IMR-90 (cell line): ENCODE results near the gene KLHL20. TPM values are rescaled to one million over a fixed set of nuclear protein-coding genes. Genes with fewer than 3 reads are reported as not detected.

Experiments used
- ATAC-seq: fragments of 200-7000 bp; cut with Tn5 transposase; 2 replicates; pipeline ENCODE4 v1.9.1; 2020; ENCODE audit warnings: low read depth, mild to moderate bottlenecking, moderate library complexity
- BruUV-seq: library from RNA; stranded (reverse); fragments of 400-500 nt; replicated peaks from 2 replicates; lab custom pipeline; 2021; lab: Mats Ljungman, UMichigan
- CTCF ChIA-PET: fragments of 300-600 bp; formaldehyde crosslinking; extraction: SDS; loops from one replicate; lab custom pipeline; 2021; ENCODE audit warnings: antibody characterized with exemption; lab: Yijun Ruan, JAX
- POLR2A ChIA-PET: fragments of 300-600 bp; sonication (Branson Sonifier 250); formaldehyde crosslinking; loops from one replicate; lab custom pipeline; 2022; ENCODE audit warnings: antibody characterized with exemption; ENCODE audit not compliant: unreplicated experiment; lab: Charles Lee
- DNase-seq: peaks from one replicate; pipeline ENCODE4 v3.0.0; 2013
- H2AFZ ChIP-seq: replicated peaks from 2 replicates; pipeline ENCODE3; 2013; ENCODE audit warnings: low read length, mild to moderate bottlenecking; ENCODE audit not compliant: poor library complexity
- H2AK5ac ChIP-seq: 2 replicates; pipeline ENCODE4 v1.6.1; 2013; ENCODE audit warnings: low read depth, low read length, inconsistent platforms
- H2AK9ac ChIP-seq: replicated peaks from 2 replicates; pipeline ENCODE3; 2013; ENCODE audit warnings: mild to moderate bottlenecking, low read depth, low read length, moderate library complexity; ENCODE audit not compliant: poor library complexity
- H2BK120ac ChIP-seq: 2 replicates; pipeline ENCODE4 v1.6.1; 2013; ENCODE audit warnings: low read depth, low read length, inconsistent platforms
- H2BK15ac ChIP-seq: 3 replicates; pipeline ENCODE4 v1.6.1; 2013; ENCODE audit warnings: low read depth, low read length, inconsistent platforms
- H2BK20ac ChIP-seq: 2 replicates; pipeline ENCODE4 v1.6.1; 2013; ENCODE audit warnings: low read depth, mild to moderate bottlenecking, inconsistent platforms, low read length, moderate library complexity
- H2BK5ac ChIP-seq: 2 replicates; pipeline ENCODE4 v1.6.1; 2013; ENCODE audit warnings: mild to moderate bottlenecking, low read depth, low read length, inconsistent platforms; ENCODE audit not compliant: poor library complexity, severe bottlenecking
- H3K14ac ChIP-seq: replicated peaks from 2 replicates; pipeline ENCODE4 v1.6.1; 2013; ENCODE audit warnings: low read depth, low read length, inconsistent platforms
- H3K18ac ChIP-seq: 2 replicates; pipeline ENCODE4 v1.6.1; 2013; ENCODE audit warnings: low read depth, low read length, control low read depth
- H3K23ac ChIP-seq: 2 replicates; pipeline ENCODE4 v1.6.1; 2013; ENCODE audit warnings: low read depth, low read length, inconsistent platforms
- H3K27ac ChIP-seq: 2 replicates; pipeline ENCODE4 v1.5.1; 2013; ENCODE audit warnings: mild to moderate bottlenecking, control low read depth, low read length; ENCODE audit not compliant: insufficient read depth
- H3K27me3 ChIP-seq: 2 replicates; pipeline ENCODE4 v1.6.1; 2013; ENCODE audit warnings: low read length; ENCODE audit not compliant: control insufficient read depth, insufficient read depth
- H3K36me3 ChIP-seq: 2 replicates; pipeline ENCODE4 v1.6.1; 2013; ENCODE audit warnings: low read length, mixed read lengths; ENCODE audit not compliant: control insufficient read depth, insufficient read depth
- H3K4ac ChIP-seq: 2 replicates; pipeline ENCODE4 v1.6.1; 2013; ENCODE audit warnings: low read depth, low read length, inconsistent platforms
- H3K4me1 ChIP-seq: 2 replicates; pipeline ENCODE4 v1.6.1; 2013; ENCODE audit warnings: low read length, mixed read lengths; ENCODE audit not compliant: control insufficient read depth, insufficient read depth
- H3K4me2 ChIP-seq: 2 replicates; pipeline ENCODE4 v1.6.1; 2013; ENCODE audit warnings: low read depth, mild to moderate bottlenecking, control low read depth, low read length, moderate library complexity
- H3K4me3 ChIP-seq: 2 replicates; pipeline ENCODE4 v1.5.1; 2013; ENCODE audit warnings: low read depth, mild to moderate bottlenecking, control low read depth, low read length, moderate library complexity; ENCODE audit not compliant: insufficient read depth
- H3K56ac ChIP-seq: 2 replicates; pipeline ENCODE4 v1.6.1; 2013; ENCODE audit warnings: low read length, inconsistent platforms; ENCODE audit not compliant: insufficient read depth; ENCODE audit errors: extremely low read depth
- H3K79me1 ChIP-seq, 2 experiments: 2 replicates each; pipeline ENCODE4 v1.6.1; 2013; ENCODE audit warnings: low read length in 2 of 2, inconsistent platforms in 1 of 2, low read depth in 1 of 2
- H3K9ac ChIP-seq: 2 replicates; pipeline ENCODE4 v1.6.1; 2013; ENCODE audit warnings: low read depth, low read length, control low read depth
- H3K9me1 ChIP-seq: 2 replicates; pipeline ENCODE4 v1.6.1; 2013; ENCODE audit warnings: low read length, inconsistent platforms; ENCODE audit not compliant: insufficient read depth
- H3K9me3 ChIP-seq: 2 replicates; pipeline ENCODE4 v1.6.1; 2013; ENCODE audit warnings: low read length; ENCODE audit not compliant: control insufficient read depth, insufficient read depth
- H4K20me1 ChIP-seq: 2 replicates; pipeline ENCODE4 v1.6.1; 2013; ENCODE audit warnings: low read length, inconsistent platforms; ENCODE audit not compliant: insufficient read depth
- H4K5ac ChIP-seq: 2 replicates; pipeline ENCODE4 v1.6.1; 2013; ENCODE audit warnings: mild to moderate bottlenecking, low read depth, low read length, control low read depth
- H4K8ac ChIP-seq, 2 experiments: 2 replicates each; pipeline ENCODE4 v1.6.1; 2013; ENCODE audit warnings: low read depth in 2 of 2, low read length in 2 of 2, control low read depth in 1 of 2, inconsistent platforms in 1 of 2
- H4K91ac ChIP-seq: 2 replicates; pipeline ENCODE4 v1.6.1; 2013; ENCODE audit warnings: low read depth, low read length, inconsistent platforms; ENCODE audit not compliant: insufficient read depth
- BHLHE40 ChIP-seq: fragments of 150-350 bp; IDR thresholded peaks from 2 replicates; pipeline ENCODE4 v1.6.1; 2016; ENCODE audit warnings: mild to moderate bottlenecking, low read depth, low read length
- CEBPB ChIP-seq: IDR thresholded peaks from 2 replicates; pipeline ENCODE4 v1.6.1; 2012; ENCODE audit warnings: low read depth, low read length, improper control_type of control experiment
- CHD1 ChIP-seq: IDR thresholded peaks from 2 replicates; pipeline ENCODE4 v1.6.1; 2012; ENCODE audit warnings: low read depth, low read length, improper control_type of control experiment
- CTCF ChIP-seq: conservative IDR thresholded peaks from 2 replicates; pipeline ENCODE4 v1.5.1; 2012; ENCODE audit warnings: mild to moderate bottlenecking, low read depth, low read length, improper control_type of control experiment
- FOS ChIP-seq: fragments of 150-350 bp; IDR thresholded peaks from 2 replicates; pipeline ENCODE4 v1.6.1; 2016; ENCODE audit warnings: low read depth, low read length
- MAFK ChIP-seq: IDR thresholded peaks from 2 replicates; pipeline ENCODE4 v1.6.1; 2012; ENCODE audit warnings: low read depth, low read length, improper control_type of control experiment
- MXI1 ChIP-seq: IDR thresholded peaks from 2 replicates; pipeline ENCODE4 v1.6.1; 2012; ENCODE audit warnings: low read depth, mild to moderate bottlenecking, low read length, moderate library complexity, borderline replicate concordance
- POLR2A ChIP-seq: IDR thresholded peaks from 2 replicates; pipeline ENCODE4 v1.6.1; 2012; ENCODE audit warnings: mild to moderate bottlenecking, low read depth, low read length
- RAD21 ChIP-seq: IDR thresholded peaks from 2 replicates; pipeline ENCODE4 v1.6.1; 2012; ENCODE audit warnings: low read length, improper control_type of control experiment
- RCOR1 ChIP-seq: IDR thresholded peaks from 2 replicates; pipeline ENCODE4 v1.6.1; 2012; ENCODE audit warnings: mild to moderate bottlenecking, low read length, improper control_type of control experiment; ENCODE audit not compliant: insufficient replicate concordance
- SMC3 ChIP-seq: fragments of 150-350 bp; IDR thresholded peaks from 2 replicates; pipeline ENCODE4 v1.6.1; 2016; ENCODE audit warnings: low read depth, mild to moderate bottlenecking, antibody characterized with exemption, low read length, moderate library complexity
- USF2 ChIP-seq: fragments of 150-350 bp; IDR thresholded peaks from 2 replicates; pipeline ENCODE4 v1.6.1; 2017; ENCODE audit warnings: mild to moderate bottlenecking, antibody characterized with exemption, low read length, low read depth
- WGBS, 2 experiments: methylation state at CpG; one replicate each; pipeline versions ENCODE4 v1.1.5 to v1.1.7; 2013; ENCODE audit warnings: missing lambda C conversion rate in 2 of 2; ENCODE audit not compliant: insufficient read length in 1 of 2; ENCODE audit errors: extremely low coverage in 2 of 2; 5-methylcytosine and 5-hydroxymethylcytosine counted together
- dilution Hi-C: fragments of 300-500 bp; cut with HindIII; formaldehyde crosslinking; loops from one replicate; pipeline ENCODE4 v1.14.3; 2018; ENCODE audit warnings: low sequenced_read_pairs; ENCODE audit not compliant: unreplicated experiment
- in situ Hi-C: fragments of 300-500 bp; cut with MboI; formaldehyde crosslinking; loops from 3 replicates; pipeline ENCODE4 v1.14.3; 2019; ENCODE audit warnings: low sequenced_read_pairs, inconsistent platforms, mixed read lengths
- intact Hi-C: fragments of 100-400 bp; cut with micrococcal nuclease; formaldehyde crosslinking; loops from 2 replicates; pipeline ENCODE4 v1.10.0; 2022
- polyA plus RNA-seq, 3 experiments: library from polyadenylated mRNA; depleted of rRNA; stranded (reverse); fragments of >200 nt; gene quantifications; 2 replicates each; pipeline ENCODE4 v1.2.3, GENCODE V29; 2012; ENCODE audit warnings: low replicate concordance in 1 of 3
- total RNA-seq: library from RNA; depleted of rRNA; stranded (reverse); fragments of >200 nt; gene quantifications from 2 replicates; pipeline ENCODE4 v1.2.3, GENCODE V29; 2012

The KLHL20 gene
- total and polyA plus RNA-seq, 2 of the 4 experiments (the other 2 are of a cell fraction) = 13.5 to 23.3 TPM

- dilution Hi-C loops (no loop called here), intact Hi-C loops (loop anchor here (1.0 to 5.0 kb wide), 6 partner anchors 29 to 1079 kb away; partner anchors contain the start of genes PRDX6 and TNFSF4), in situ Hi-C loops (loop anchor here (10.0 kb wide), 2 partner anchors 390 to 1080 kb away; no protein-coding TSS in a partner anchor)
- Histone ChIP-seq H3K4me3 (peak within 1 kb of the TSS; percentile 65), H3K18ac (peak within 1 kb of the TSS; percentile 36; the same call in 1 of the 2 replicates), H3K79me1 (peaks cover 6 to 39% of the 10 kb centered on the region in 2 experiments; a peak in 3 of 4 replicates), H2BK20ac (0 out of 2 replicates have a peak within 1 kb of the TSS, but pooled peaks have one; percentile 5), H3K27me3 (no peaks in the 10 kb centered on the region), H3K4me2 (peak within 1 kb of the TSS; percentile 96), H2AK9ac (peak within 1 kb of the TSS; percentile 96), H3K9ac (peak within 1 kb of the TSS; percentile 83), H2BK15ac (peak within 1 kb of the TSS; percentile 79), H3K23ac (peak within 1 kb of the TSS; percentile 90), H4K91ac (peak within 1 kb of the TSS; percentile 78), H3K4me1 (peaks cover 2% of the 10 kb centered on the region; the same call in 1 of the 2 replicates), H4K20me1 (no peaks in the 10 kb centered on the region), H3K9me1 (no peaks in the 10 kb centered on the region), H3K14ac (peak within 1 kb of the TSS; percentile 91), H4K8ac (peak within 1 kb of the TSS; percentile 56 to 89), H3K4ac (peak within 1 kb of the TSS; percentile 78), H2BK120ac (peak within 1 kb of the TSS; percentile 63), H3K27ac (peak within 1 kb of the TSS; percentile 84), H2AK5ac (peak within 1 kb of the TSS; percentile 57; the same call in 1 of the 2 replicates), H3K56ac (peak within 1 kb of the TSS; percentile 97), H4K5ac (peak within 1 kb of the TSS; percentile 73), H3K36me3 (no peaks in the 10 kb centered on the region), H3K9me3 (no peaks in the 10 kb centered on the region), H2BK5ac (peak within 1 kb of the TSS; percentile 80), H2AFZ (peak within 1 kb of the TSS; percentile 97)
- ChIA-PET CTCF (interaction anchor here (2.7 kb wide), 1 partner anchor 395 kb away, joined by 14 read pairs; no protein-coding TSS in a partner anchor), POLR2A (interaction anchor here (0.5 to 0.9 kb wide), 5 partner anchors 9 to 370 kb away, joined by 3 to 6 read pairs (median 3); no protein-coding TSS in a partner anchor)
- TF ChIP-seq RCOR1 (no peak), MAFK (peak; percentile 32; the same call in 1 of the 2 replicates), MXI1 (peak; percentile 90), CTCF (no peak), SMC3 (no peak), RAD21 (no peak), BHLHE40 (0 out of 2 replicates have a peak, but pooled peaks have one; percentile 3), USF2 (no peak), CEBPB (peak; percentile 90), POLR2A (peak; percentile 86; the same call in 1 of the 2 replicates), CHD1 (no peak), FOS (no peak)
- 1% methylated on average over 25 of the region's 55 CpGs; no CpG with 5 or more reads in 1 of the 2 experiments for WGBS, 2 experiments
- BruUV-seq = TSS peak; percentile 98
- peak; percentile 98 for DNase-seq
- peak; percentile 97 for ATAC-seq
Measured at GRCh38 chr1:173824315-173825081, 109.7 kb downstream of the KLHL20 start, which contains the start of the genes CENPL and DARS2. CENPL (minus strand) TSS chr1:173824883; CDS start chr1:173811299, 13,584 bp downstream. DARS2 (plus strand) TSS chr1:173824673; CDS start chr1:173825230, 557 bp downstream.
